Limb (tissue), 2 donors: Measurements from ENCODE around the gene ZNF20.
"Not testable (repeated sequence)": the region's sequence is repeated elsewhere in the genome, so short reads cannot be mapped to it uniquely, and the experiment has no call there.

Experiments
- DNase-seq, 2 donors: peaks; one replicate each; pipeline ENCODE4 v3.0.0-alpha.2; 2016; ENCODE audit errors: extremely low spot score in 2 of 2

Gene ZNF20

GRCh38 chr19:12112701-12113100 is 27.4 kb downstream of the ZNF20 start:
- no peak for DNase-seq

GRCh38 chr19:12111943-12112637 is 28.1 kb downstream of the ZNF20 start:
- DNase-seq = no peak

GRCh38 chr19:12111176-12111575 is 29.0 kb downstream of the ZNF20 start:
- DNase-seq = no peak

GRCh38 chr19:12103909-12104308 is 36.2 kb downstream of the ZNF20 start:
- DNase-seq = not testable (repeated sequence)

- DNase-seq = no peak
Observed at GRCh38 chr19:12098040-12098439, 42.1 kb downstream of the ZNF20 start.

GRCh38 chr19:12095111-12095790 is 44.9 kb downstream of the ZNF20 start:
- DNase-seq = no peak

GRCh38 chr19:12093777-12094176 is 46.4 kb downstream of the ZNF20 start:
- DNase-seq = no peak

- DNase-seq = no peak
Observed at GRCh38 chr19:12092956-12093355, 47.2 kb downstream of the ZNF20 start.

- DNase-seq = peak; percentile 91 to 95
Observed at GRCh38 chr19:12092065-12092867, 47.9 kb downstream of the ZNF20 start.

- peak; percentile 74 to 79 for DNase-seq
Observed at GRCh38 chr19:12090807-12091206, 49.3 kb downstream of the ZNF20 start.

- DNase-seq = no peak
Observed at GRCh38 chr19:12085074-12085818, 54.9 kb downstream of the ZNF20 start.

- not testable (repeated sequence) for DNase-seq
Observed at GRCh38 chr19:12083336-12083735, 56.8 kb downstream of the ZNF20 start.
